ENCODE results near the gene LENG1.
"Not testable (repeated sequence)": the region's sequence is repeated elsewhere in the genome, so short reads cannot be mapped to it uniquely, and the experiment has no call there.

LENG1 gene

DNA sequence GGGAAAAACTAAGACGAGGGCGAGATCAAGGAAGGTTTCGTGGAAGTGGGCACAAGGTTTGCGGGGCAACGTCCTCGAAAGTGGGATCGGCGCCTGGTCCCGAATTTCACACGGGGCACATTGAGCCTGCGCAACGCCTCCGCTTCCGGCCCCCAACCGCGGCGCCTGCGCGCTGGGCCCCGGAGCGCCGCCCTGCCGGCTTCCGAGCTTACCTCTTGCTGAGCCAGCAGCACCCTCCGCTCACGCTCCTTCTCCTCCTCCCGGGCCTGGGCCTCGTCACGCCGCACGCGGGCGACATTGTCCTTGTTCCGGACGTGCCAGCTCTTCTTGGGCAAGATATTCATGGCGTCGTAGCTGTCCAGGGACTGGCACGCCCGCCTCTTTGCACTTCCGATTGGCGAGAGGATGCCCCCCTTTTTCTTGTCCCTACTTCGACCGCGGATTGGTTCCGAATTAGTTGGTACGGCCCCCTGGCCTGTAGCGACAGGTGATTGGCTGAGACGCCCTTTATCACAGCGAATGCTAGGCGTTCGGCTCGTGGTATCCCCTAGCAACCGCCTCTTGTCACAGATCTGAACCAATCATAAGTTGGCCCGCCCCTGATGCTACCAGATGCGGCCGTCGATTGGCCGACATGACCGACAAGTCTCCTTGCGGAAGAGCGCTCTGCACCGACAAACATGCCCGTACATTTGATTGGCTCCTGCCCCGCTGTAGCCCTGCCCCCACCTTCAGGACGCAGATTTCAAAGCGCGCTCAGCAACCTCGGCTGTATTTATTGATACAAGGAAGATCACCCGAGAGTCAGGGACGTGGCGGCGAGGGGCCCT, at the start of gene LENG1:
Gene LENG1 (minus strand): TSS at position 370 of the 830 bp plus-strand sequence. CDS start 26 bp downstream, at position 344.
- peak; percentile 100 for DNase-seq

DNA sequence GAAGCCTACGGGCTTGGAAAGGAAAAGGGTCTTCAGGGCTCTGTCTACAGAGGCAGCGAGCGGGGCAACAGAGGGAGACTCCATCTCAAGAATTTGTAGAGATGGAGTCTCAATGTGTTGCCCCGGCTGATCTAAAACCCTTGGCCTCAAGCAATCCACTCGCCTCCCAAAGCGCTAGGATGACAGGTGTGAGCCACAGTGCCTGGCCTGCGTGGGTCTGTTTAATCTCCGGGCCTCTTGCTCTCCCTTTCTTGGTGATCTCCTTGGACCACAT, 49.2 kb upstream of the LENG1 start:
- DNase-seq = no peak

DNA sequence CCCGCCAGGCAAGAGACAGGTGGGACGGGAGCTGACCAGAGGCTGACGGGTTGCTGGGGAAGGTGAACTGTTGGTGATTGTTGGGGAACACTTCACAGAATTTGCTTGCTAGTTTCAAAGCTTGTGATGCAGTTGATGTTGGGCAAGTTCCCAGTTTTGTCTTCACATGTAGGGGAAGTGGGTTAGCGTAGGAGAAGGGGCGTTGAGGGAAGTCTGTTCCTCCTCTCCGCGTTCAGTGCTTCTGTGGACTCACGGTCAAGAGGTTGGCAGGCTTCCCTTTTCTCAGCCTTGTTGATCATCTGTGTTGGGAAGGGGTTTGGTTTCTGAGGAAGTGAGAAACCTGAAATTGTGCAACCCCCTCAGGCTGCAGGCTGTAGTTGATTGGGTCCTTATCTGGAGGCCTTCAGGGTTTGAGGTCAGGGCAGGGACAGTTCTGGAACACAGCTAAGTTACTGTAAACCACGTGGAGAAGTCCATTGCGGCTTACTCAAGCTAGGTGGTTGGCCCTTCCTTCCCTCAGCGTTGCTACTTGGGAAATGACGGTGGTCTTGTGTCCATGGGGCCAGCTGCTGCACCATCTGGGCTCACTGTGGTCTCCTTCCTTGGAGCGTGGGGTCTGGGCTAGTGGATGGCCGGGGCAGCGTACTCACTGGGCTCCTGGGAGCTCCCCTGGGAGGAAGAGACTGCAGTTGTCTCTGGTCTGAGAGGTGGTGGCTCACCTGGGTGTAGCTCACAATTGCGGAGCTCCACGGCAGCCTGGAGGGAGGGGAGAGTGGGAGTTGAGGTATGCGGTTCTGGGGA, 48.7 kb upstream of the LENG1 start:
- DNase-seq = no peak

DNA sequence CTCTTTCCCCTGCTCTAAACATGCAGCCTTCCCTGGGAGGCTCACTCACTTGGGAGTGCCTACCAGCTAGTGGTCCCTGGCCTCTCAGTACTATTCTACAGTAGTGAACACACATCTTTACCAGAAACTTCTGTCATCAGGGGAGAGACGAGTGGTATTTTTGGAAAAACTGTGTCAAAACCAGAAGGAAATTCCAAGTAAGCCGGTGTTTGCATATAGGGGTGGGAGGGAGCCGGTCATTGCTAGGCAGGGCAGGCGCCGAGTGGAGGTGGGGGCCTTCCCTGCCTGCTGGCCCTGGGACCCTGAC, 48.1 kb upstream of the LENG1 start:
- DNase-seq = no peak

DNA sequence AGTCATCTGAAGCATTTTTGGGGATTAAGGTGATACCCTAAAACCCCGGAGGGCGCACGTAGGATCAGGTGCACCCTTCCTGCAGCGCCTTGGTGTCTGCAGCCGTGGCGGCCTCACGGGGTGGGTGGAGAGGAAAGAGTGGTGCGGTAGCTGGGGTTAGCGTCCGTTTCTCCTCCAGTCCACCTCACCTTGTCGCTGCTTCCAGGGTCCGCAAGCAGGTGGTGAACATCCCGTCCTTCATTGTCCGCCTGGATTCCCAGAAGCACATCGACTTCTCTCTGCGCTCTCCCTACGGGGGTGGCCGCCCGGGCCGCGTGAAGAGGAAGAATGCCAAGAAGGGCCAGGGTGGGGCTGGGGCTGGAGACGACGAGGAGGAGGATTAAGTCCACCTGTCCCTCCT, 47.7 kb upstream of the LENG1 start:
- not testable (repeated sequence) for DNase-seq

DNA sequence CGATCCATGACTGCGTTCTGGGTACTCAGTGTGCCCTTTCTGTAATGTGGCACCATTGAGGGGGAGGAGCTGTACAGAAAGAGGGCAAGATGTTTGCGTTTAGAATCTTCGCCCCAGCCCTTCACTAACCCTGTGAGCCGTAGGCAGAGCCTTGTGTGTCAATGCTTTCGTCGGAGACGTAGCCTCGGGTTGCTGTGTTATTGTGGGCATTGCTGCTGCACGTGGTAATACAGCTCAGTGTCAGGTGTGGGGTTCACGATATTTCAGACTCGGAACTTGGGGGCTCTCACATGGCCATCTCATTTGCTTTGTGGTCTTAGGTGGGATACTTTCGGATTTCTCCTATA, 47.3 kb upstream of the LENG1 start:
- DNase-seq = no peak

DNA sequence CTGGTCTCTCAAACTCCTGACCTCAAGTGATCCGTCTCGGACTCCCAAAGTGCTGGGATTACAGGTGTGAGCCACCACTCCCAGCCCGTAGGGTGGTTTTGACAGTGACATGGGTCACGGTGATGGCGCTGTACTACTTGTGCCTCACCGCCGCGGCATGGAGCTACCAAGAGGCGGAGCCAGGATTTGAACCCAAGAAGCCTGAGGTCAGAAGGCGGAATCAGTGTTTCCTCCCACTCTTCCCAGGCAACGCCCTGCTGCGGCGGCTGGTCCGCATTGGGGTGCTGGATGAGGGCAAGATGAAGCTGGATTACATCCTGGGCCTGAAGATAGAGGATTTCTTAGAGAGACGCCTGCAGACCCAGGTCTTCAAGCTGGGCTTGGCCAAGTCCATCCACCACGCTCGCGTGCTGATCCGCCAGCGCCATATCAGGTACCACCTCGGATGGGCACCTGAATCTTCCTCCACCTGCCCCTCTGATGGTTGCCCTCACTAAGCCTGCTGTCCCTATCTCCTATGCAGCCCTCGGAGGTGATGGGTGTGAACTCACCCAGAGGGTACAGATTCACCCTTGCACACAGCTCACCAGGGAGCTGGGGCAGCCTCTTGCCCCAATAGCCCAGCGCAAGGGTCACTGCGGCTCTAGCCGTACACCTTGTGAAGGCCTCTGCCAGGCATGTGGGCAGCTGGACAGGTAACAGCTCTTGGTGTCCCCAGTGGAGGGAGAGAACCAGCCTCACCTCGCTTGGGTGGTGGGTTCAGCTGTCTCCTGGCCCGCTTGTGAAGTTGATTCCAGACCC, 46.7 kb upstream of the LENG1 start:
- DNase-seq = no peak

DNA sequence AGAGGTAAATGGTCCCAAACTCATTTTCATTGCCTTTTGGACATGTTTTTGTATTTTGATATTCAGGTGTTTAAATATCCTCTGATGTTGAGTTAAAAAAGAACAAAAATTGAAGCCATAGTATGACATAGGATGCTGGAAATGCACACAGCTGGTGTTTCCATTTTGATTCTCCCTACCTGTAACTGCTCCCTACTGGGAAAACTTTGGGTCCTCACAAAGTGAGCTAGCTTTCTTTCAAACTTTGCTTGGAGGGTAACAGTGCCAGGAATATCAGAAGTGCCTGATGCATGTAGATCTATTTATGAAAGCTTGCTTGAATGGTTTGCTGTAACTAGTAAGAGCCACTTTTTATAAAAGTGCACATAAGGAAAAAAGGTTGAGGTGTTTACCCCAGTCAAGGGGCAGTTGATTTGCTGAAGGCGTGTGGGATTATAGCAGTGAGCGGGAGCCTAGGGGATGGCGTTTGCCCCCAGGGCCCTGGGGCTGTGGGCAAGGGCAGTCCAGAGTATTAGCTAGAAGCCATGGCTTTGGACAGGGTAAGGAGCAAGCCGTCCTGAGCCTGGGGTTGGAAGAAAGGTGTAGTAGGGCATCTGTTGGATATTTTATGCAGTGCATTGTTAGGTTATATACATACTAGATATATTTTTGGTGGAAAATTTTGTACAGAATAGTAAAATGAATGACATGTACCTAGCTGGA, 45.4 kb upstream of the LENG1 start:
- no peak for DNase-seq

DNA sequence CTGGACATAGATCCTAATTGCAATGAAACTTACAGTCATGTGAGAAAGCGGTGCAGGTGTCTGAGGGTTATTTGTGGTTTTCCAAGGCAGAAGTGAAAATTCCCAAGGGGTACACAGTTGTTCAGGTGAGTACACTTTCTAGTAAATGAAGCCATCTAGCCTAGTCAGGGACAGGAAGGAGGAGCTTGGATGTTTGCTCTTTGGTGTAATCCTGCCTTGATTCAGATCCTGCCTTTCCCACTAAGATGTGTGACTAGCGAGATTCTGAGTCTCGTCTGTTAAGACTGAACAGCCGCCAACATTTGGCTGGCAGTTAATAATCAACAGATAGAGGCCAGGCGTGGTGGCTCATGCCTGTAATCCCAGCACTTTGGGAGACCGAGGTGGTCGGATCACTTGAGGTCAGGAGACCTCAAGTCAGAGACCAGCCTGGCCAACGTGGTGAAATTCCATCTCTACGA, 43.7 kb upstream of the LENG1 start:
- no peak for DNase-seq

DNA sequence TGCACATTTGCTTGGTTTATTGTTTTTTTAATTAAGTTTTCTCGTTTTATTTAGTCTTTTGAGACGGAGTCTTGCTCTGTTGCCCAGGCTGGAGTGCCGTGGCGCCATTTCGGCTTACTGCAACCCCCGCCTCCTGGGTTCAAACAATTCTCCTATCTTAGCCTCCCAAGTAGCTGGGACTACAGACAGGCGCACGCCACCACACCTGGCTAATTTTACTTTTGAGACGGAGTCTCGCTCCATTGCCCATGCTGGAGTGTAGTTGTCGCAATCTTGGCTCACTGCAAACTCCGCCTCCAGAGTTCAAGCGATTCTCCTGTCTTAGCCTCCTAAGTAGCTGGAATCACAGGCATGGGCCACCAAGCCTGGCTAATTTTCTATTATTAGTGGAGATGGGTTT, 42.5 kb upstream of the LENG1 start:
- DNase-seq = no peak

DNA sequence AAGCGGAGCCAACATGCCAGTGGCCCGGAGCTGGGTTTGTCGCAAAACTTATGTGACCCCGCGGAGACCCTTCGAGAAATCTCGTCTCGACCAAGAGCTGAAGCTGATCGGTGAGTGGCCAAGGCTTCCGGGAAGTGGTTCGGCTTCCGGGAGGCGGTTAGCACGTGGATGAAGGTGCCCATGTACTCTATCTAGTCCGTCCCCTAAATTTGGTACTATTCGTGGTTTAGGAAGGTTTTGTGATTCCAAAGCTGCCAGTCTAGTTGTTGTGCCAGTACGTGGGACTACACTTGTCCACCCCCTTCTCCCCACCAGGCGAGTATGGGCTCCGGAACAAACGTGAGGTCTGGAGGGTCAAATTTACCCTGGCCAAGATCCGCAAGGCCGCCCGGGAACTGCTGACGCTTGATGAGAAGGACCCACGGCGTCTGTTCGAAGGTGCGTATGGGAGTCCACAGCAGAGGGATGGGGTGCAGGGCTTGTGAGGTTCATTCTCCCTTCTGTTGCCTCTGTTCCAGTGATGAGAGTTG, 41.7 kb upstream of the LENG1 start:
- DNase-seq = no peak

DNA sequence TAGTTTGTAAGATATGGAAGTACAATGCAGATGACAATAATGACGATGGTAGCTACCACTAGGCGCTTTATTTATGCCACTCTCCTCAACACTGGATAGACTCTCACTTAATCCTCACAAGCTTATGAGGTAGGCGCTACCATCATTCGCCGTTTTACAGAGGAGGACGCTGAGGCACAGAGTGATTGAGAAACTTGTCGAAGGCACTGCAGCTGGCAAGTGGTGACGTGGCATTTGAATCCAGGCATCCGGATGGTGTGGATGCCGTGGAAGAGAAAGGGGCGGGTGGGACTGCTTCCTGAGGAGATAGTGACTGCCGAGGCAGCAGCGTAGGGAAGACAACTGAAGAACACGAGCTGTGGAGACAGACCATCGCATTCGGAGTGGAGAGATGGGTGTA, 39.9 kb upstream of the LENG1 start:
- no peak for DNase-seq

DNA sequence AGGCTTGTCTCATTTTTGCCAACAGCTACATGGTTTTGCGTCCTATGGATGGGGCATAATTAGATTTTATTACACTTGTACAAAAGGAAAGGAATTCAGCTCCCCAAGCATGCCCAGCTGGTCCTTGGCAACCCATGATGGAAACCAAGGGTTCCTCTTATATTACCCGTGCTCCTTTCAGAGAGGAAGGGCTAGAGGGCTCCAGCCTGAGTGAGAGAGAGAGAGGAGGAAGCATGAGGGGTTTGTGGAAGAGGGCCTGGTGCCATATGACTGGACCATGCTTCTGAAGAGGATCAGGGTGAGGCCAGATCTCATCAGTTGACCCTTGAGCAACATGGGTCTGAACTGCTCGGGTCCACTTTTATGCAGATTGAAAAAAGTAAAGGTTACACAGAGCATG, 37.6 kb upstream of the LENG1 start:
- no peak for DNase-seq

DNA sequence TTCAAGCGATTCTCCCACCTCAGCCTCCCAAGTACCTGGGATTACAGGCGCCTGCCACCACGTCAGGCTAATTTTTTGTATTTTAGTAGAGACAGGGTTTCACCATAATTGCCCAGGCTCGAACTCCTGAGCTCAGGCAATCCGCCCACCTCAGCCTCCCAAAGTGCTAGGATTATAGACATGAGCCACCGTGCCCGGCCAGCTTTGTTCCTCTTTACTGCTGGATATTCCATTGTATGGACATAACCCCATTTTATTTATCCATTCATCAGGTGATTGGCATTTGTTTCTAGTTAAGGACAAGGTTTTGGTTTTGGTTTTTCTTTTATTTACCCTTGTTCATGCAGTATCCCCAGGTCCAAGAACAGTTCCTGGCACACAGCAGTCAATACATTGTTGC, 37.0 kb upstream of the LENG1 start:
- no peak for DNase-seq

DNA sequence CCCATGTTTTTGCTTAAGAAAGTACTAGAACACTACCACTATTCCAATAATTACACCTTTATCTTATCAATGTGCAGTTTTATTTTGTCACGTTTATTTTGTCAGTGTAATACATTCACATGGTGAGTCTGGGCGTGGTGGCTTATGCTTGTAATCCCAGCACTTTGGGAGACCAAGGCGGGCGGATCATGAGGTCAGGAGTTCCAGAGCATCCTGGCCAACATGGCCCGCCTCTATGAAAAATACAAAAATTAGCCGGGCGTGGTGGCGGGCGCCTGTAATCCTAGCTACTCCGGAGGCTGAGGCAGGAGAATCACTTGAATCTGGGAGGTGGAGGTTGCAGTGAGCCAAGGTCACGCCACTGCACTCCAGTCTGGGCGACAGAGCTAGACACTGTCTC, 34.9 kb upstream of the LENG1 start:
- DNase-seq = not testable (repeated sequence)

DNA sequence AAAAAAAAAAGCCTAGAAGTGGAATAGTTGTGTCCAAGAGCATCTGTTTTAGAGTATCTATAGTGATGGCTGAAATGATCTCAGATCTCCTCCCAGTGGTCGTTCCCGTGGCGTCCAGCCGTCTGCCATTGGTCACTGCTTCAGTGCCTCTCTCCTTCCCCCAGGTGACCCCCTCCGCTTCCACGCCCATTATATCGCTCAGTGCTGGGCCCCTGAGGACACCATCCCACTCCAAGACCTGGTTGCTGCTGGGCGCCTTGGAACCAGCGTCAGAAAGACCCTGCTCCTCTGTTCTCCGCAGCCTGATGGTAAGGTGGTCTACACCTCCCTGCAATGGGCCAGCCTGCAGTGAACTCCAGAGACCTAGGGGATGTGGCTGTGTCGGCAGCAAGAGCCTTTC, 33.5 kb upstream of the LENG1 start:
- no peak for DNase-seq

DNA sequence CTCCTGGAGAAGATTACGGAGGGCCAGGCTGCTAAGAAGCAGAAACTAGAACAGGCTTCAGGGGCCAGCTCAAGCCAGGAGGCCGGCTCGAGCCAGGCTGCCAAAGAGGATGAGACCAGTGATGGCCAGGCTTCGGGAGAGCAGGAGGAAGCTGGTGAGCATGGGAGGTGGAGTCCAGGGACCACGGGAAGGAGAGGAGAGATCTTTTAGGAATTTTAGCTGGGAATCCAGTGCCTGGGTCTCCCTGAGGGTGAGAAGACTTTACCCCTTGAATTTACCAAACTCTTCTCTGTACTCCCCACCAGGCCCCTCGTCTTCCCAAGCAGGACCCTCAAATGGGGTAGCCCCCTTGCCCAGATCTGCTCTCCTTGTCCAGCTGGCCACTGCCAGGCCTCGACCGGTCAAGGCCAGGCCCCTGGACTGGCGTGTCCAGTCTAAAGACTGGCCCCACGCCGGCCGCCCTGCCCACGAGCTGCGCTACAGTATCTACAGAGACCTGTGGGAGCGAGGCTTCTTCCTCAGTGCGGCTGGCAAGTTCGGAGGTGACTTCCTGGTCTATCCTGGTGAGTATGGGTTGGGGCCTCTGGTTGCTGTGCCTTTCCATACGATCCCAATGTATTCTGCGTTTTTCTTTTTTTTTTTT, 32.4 kb upstream of the LENG1 start:
- no peak for DNase-seq

DNA sequence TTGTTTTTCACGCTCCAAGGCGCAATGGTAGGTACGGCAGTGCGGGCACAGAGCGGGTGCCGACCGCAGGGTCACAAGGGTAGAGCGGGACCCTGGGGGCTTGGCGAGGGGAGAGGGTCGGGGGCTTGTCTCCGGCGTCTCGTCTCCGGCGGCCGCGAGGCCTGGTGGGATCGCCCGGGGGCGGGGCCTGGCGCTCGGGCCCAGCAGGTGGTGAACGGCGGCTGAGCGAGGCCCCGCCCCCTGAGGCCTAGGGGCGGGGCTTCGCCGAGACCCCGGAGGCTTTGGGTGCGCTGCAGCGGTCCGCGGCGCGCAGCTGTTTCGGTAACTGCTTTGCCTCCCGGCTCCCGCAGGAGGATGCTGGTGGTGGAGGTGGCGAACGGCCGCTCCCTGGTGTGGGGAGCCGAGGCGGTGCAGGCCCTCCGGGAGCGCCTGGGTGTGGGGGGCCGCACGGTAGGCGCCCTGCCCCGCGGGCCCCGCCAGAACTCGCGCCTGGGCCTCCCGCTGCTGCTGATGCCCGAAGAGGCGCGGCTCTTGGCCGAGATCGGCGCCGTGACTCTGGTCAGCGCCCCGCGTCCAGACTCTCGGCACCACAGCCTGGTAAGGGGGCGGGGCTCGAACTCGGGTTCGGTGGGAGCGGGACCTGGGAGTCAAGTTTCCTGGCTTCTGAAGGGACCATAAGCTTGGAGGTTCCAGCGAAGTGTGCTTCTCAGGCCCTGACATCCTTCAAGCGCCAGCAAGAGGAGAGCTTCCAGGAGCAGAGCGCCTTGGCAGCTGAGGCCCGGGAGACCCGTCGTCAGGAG, 31.7 kb upstream of the LENG1 start, which contains the start of gene TSEN34:
Gene TSEN34 (plus strand): TSS at position 298 of the 800 bp plus-strand sequence. CDS start 57 bp downstream, at position 355.
- DNase-seq = peak; percentile 99

DNA sequence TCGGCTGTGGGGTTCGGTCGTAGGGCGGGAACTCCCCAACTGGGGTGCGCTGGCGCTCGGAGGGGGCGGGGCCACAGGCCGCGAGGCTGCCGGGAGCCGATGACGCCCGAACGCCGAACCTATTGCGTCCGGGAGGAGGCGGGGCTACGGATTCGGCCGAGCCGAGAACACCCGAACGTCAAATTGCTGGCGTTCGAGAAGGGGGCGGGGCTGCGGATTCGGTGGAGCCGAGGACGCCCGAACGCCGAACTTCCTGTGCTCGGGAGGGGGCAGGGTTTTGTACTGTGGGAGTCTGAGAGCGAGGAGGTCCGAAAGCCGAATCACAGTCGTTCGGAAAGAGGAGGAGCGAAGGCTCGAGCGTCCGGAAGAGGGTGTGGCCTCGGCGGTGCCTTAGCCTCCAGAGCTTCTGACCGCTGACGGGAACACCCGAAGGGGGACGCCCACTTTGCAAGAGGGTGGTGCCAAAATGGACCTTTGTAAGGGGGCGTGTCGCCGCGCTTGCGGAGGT, 31.0 kb upstream of the LENG1 start:
- DNase-seq = peak; percentile 100

DNA sequence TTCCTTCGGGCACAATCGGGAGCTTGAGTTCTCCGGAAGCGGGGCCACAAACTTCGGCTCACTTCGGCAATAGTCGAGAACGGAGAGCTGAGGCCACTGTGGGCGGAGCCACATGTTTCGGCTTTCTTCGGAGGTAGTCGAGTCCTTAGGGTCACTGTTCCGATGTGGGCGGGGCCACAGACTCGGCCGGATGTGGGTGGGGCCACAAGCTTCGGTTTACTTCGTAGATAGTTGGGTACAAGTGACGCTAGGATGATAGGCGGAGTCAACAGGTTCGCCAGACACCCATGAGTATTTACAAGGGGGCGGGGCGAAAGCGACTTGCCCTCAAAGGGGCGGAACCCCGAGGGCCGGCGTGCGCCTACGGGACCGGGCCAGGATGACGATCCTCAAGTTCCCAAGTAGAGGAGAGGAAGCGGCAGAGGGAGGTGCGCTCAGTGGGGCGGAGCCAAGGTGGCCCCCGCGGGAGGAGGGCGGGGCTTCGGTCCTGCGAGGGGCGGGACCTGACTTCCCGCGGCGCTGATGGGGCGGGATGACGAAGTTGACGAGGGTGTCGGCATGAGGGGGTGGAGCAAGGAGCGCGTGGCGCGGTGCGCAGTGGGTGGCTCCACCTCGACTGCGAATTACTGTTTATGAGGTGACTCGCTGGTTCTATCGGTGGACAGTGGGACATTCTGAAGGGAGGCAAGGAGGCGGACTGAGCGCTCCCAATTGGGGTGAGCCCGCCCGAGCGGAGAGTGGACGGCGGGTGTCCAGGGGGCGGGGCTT, 30.4 kb upstream of the LENG1 start:
- DNase-seq = peak; percentile 100
